Measurements from ENCODE around the gene TBC1D5.

DNA sequence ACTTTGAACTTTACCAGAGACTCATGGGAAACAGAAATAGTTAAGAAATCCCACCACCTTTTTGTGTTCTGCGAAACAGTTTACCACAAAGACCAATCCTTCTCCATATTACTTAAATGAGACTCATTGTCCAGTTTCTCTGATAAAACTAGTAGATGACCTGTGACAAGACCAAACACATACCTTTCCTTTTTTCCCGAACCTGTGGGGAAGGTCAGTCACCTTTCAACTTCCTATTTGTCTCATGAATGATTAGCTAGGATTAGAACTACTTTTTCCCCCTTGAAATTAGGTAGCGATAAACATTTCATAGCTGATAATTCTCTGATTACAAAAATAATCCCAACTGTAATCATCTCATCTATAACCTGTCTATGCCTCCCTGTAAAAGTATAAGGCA lies 2.3 kb upstream of the TBC1D5 start:
- no peak for TF ChIP-seq CTCF (IDR thresholded peaks at IDR 0.05)
- TF ChIP-seq POLR2A (IDR thresholded peaks at IDR 0.05), result no peak
